Choroid plexus epithelial cell (primary cell): ENCODE measurements around the gene EXOSC5.

Source experiments
- DNase-seq: peaks from one replicate; pipeline ENCODE4 v3.0.0-alpha.2; 2010; ENCODE audit warnings: low read depth
- H3K4me3 ChIP-seq: 2 replicates; pipeline ENCODE4 v1.5.1; 2011; ENCODE audit warnings: low read depth, mild to moderate bottlenecking, control low read depth, low read length, moderate library complexity
- CTCF ChIP-seq: conservative IDR thresholded peaks from 2 replicates; pipeline ENCODE4 v1.5.1; 2011; ENCODE audit warnings: low read depth, mild to moderate bottlenecking, control low read depth, inconsistent platforms, low read length, moderate library complexity

EXOSC5 gene

DNA sequence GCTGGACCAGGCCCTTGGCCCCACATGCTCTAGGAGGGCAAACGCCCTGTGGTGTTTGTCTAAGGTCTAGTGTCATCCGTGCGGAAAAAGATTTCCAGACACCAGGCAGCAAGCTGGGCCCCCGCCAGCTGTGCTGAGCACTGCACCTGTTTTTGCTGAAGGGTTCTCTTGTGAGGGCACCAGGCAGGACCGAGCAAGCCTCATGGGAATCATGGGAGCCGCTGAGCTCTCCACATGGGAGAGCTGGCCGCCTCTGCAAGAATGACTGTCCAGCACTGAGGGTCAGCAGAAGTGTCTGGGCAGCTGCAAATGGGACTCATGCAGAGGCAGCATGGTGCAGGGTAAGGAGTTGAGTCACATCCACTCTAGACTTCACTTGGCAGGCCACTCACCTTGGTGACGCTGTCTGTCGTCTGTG lies 18.0 kb upstream of the EXOSC5 start:
- TF ChIP-seq CTCF = no peak
- no peak overlapping the region for H3K4me3 ChIP-seq
- DNase-seq = no peak

DNA sequence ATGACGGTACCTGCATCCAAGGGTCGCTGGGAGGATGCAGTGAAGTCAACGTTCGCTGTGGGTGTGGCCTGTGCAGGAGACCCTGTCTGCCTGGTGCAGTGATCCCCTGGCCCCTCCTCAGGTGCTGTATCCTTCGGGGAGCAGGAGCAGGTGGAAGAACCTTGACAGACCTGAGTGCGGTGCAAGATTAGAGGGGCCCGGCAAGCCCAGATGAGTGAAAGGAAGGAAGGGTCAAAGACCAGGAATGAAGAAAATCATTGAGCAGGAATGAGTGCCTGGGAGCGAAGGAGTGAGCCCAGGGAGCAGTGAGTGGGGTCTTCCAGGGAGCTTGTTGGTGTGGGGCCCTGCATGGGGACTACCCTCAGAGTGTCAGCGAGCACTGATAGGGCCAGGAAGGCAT lies 17.3 kb upstream of the EXOSC5 start:
- H3K4me3 ChIP-seq = no peak overlapping the region
- no peak for DNase-seq
- TF ChIP-seq CTCF = no peak

DNA sequence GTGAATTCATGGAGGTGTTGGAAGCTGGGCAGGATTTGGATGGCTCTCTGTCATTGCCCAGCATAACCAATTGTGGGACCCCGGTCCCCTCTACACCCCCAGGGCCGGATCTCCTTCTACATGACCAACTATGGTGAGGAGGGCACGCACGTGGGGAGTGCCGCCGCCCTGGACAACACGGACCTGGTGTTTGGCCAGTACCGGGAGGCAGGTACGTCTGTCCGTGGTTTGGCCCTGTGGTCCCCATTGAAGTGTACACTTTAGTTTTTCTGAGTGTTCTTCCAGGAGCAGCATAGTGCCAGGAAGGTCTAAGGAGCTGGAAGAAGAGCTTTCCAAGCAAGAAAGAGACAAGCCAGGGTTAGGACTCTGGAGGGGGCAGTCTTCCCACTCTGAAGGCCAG lies 16.8 kb upstream of the EXOSC5 start:
- TF ChIP-seq CTCF = no peak
- no peak for DNase-seq
- H3K4me3 ChIP-seq = no peak overlapping the region

GRCh38 chr19:41412953-41413352 lies 15.8 kb upstream of the EXOSC5 start:
- no peak for TF ChIP-seq CTCF
- DNase-seq = no peak
- H3K4me3 ChIP-seq = no peak overlapping the region

GRCh38 chr19:41411968-41412265 lies 14.8 kb upstream of the EXOSC5 start:
- TF ChIP-seq CTCF = no peak
- no peak for DNase-seq
- no peak overlapping the region for H3K4me3 ChIP-seq

DNA sequence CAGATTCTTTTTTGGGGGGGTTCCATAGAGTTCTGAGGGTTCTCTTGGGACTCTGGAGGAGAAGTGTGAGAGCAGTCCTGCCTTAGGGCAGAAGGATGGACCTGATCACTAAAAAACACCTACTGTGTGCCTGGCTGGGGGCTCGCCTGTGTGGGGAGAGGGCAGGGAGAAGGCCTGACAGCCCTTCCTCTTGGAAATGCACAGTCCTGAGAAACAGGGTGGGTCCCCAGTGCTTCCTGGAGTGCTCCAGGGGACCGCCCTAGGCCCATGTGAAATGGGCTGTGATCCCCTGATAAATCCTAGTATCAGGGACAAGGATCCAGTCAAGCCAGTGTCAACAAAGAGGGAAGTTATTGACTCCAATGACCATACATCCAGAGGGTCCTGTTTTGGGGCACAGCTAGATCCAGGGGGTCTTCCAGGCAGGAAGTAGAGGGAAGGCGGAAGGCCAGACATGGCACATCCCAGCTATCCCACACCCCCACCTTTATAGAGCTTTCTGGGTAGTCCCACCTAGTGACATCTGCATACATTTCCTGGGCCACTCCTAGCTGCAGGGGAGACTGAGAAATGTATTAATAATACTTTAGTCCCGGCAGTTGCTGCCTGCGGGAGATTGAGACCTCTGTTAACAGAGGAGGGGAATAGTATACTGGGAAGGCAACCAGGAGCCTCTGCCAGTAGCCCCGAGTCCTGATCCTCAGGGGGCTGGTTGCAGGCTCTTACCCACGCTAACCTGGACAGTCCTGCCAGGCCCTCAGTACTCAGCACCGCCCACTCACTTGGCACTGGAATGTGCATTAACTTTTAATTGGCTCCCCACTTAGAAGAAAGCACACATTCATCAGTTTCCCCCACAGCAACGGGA lies 14.2 kb upstream of the EXOSC5 start:
- H3K4me3 ChIP-seq = no peak overlapping the region
- TF ChIP-seq CTCF = no peak
- no peak for DNase-seq
